GM19468 (cell line): ENCODE measurements around the gene FOXD2.

Experiments
- ATAC-seq: cut with Tn5 transposase; IDR thresholded peaks from one replicate; pipeline ENCODE4 v1.9.1; 2021; ENCODE audit warnings: mild to moderate bottlenecking, moderate library complexity, moderate number of reproducible peaks; ENCODE audit not compliant: unreplicated experiment; ENCODE audit errors: extremely low read depth

Gene FOXD2

GRCh38 chr1:47437447-47438164 lies at the start of gene FOXD2:
Gene FOXD2, plus strand, starts transcription at chr1:47438044. Its CDS starts 92 bp downstream, at chr1:47438136.
- ATAC-seq = peak; percentile 63

- no peak for ATAC-seq
Measured at GRCh38 chr1:47388891-47389238, 49.0 kb upstream of the FOXD2 start.

GRCh38 chr1:47389731-47390130 lies 48.1 kb upstream of the FOXD2 start:
- no peak for ATAC-seq

- no peak for ATAC-seq
Measured at GRCh38 chr1:47390843-47391242, 47.0 kb upstream of the FOXD2 start.

GRCh38 chr1:47393141-47393540 lies 44.7 kb upstream of the FOXD2 start:
- no peak for ATAC-seq

GRCh38 chr1:47395433-47395832 lies 42.4 kb upstream of the FOXD2 start:
- no peak for ATAC-seq

GRCh38 chr1:47396671-47397196 lies 41.1 kb upstream of the FOXD2 start:
- no peak for ATAC-seq

GRCh38 chr1:47399138-47399845 lies 38.6 kb upstream of the FOXD2 start:
- ATAC-seq = no peak

- no peak for ATAC-seq
Measured at GRCh38 chr1:47399846-47400155, 38.0 kb upstream of the FOXD2 start.

GRCh38 chr1:47401761-47402160 lies 36.1 kb upstream of the FOXD2 start:
- no peak for ATAC-seq

GRCh38 chr1:47402591-47402990 lies 35.3 kb upstream of the FOXD2 start:
- no peak for ATAC-seq

- no peak for ATAC-seq
Measured at GRCh38 chr1:47403321-47403910, 34.4 kb upstream of the FOXD2 start.

GRCh38 chr1:47405697-47406096 lies 32.1 kb upstream of the FOXD2 start:
- no peak for ATAC-seq

GRCh38 chr1:47406966-47407365 lies 30.9 kb upstream of the FOXD2 start:
- ATAC-seq = no peak

- no peak for ATAC-seq
Measured at GRCh38 chr1:47407481-47407880, 30.4 kb upstream of the FOXD2 start.

- ATAC-seq = no peak
Measured at GRCh38 chr1:47409311-47410067, 28.4 kb upstream of the FOXD2 start.

- no peak for ATAC-seq
Measured at GRCh38 chr1:47410068-47410455, 27.8 kb upstream of the FOXD2 start.

- ATAC-seq = no peak
Measured at GRCh38 chr1:47411436-47411835, 26.4 kb upstream of the FOXD2 start.

GRCh38 chr1:47412437-47412836 lies 25.4 kb upstream of the FOXD2 start:
- no peak for ATAC-seq

GRCh38 chr1:47415728-47416318 lies 22.0 kb upstream of the FOXD2 start, which contains the start of gene FOXE3:
Gene FOXE3, plus strand, starts transcription at chr1:47416285. Its CDS starts 31 bp downstream, at chr1:47416316.
- no peak for ATAC-seq
